Progenitor cell of endocrine pancreas (in vitro differentiated cells): ENCODE measurements around the gene KMT5B. TPM values are rescaled to one million over a fixed set of nuclear protein-coding genes. Genes with fewer than 3 reads are reported as not detected.
A peak's percentile ranks its signal among the peaks of the same experiment; 100 is the strongest.

Experiments
- DNase-seq: peaks from one replicate; pipeline ENCODE4 v3.0.0; 2021; ENCODE audit warnings: low spot score; ENCODE audit not compliant: unreplicated experiment
- H3K27ac Mint-ChIP-seq: 2 replicates; pipeline ENCODE4 v1.8.0; 2021; ENCODE audit warnings: mild to moderate bottlenecking, moderate library complexity, mixed read lengths
- H3K27me3 Mint-ChIP-seq: 2 replicates; pipeline ENCODE4 v1.8.0; 2021; ENCODE audit warnings: mixed read lengths
- H3K36me3 Mint-ChIP-seq: 2 replicates; pipeline ENCODE4 v1.8.0; 2022; ENCODE audit warnings: mixed read lengths; ENCODE audit not compliant: insufficient read depth
- H3K4me1 Mint-ChIP-seq: 2 replicates; pipeline ENCODE4 v1.8.0; 2021; ENCODE audit warnings: low read depth, mixed read lengths
- H3K4me3 Mint-ChIP-seq: 2 replicates; pipeline ENCODE4 v1.8.0; 2021; ENCODE audit warnings: low read depth, mild to moderate bottlenecking, moderate library complexity, mixed read lengths
- H3K9me3 Mint-ChIP-seq: 2 replicates; pipeline ENCODE4 v1.8.0; 2021; ENCODE audit warnings: low read depth, mixed read lengths
- CTCF ChIP-seq: fragments of 200-600 bp; sonication (generic); IDR thresholded peaks from one replicate; pipeline ENCODE4 v1.5.0; 2021; ENCODE audit warnings: antibody characterized with exemption, mild to moderate bottlenecking; ENCODE audit not compliant: unreplicated experiment
- total RNA-seq: library from RNA; stranded (reverse); gene quantifications from 2 replicates; pipeline ENCODE4 v1.2.1, GENCODE V29; 2021

The KMT5B gene
- total RNA-seq, 1 donor from 2014 or later, result 67.5 TPM

- no peaks in the 10 kb centered on the region for H3K9me3 Mint-ChIP-seq
- peaks cover 11% of the 10 kb centered on the region for H3K4me1 Mint-ChIP-seq
- no peak overlapping the region for H3K27ac Mint-ChIP-seq
- no peak for DNase-seq
- no peak overlapping the region for H3K4me3 Mint-ChIP-seq
- no peaks in the 10 kb centered on the region for H3K27me3 Mint-ChIP-seq
- TF ChIP-seq CTCF, result no peak
- H3K36me3 Mint-ChIP-seq, result no peaks in the 10 kb centered on the region
Measured at GRCh38 chr11:68201492-68201891, 11.6 kb downstream of the KMT5B start.

GRCh38 chr11:68200639-68201038 lies 12.5 kb downstream of the KMT5B start:
- no peak for TF ChIP-seq CTCF

GRCh38 chr11:68199295-68199987 lies 13.7 kb downstream of the KMT5B start:
- no peaks in the 10 kb centered on the region for H3K36me3 Mint-ChIP-seq
- H3K4me1 Mint-ChIP-seq, result peaks cover 9% of the 10 kb centered on the region
- no peak for TF ChIP-seq CTCF
- no peak overlapping the region for H3K4me3 Mint-ChIP-seq
- no peaks in the 10 kb centered on the region for H3K27me3 Mint-ChIP-seq
- DNase-seq, result no peak
- no peaks in the 10 kb centered on the region for H3K9me3 Mint-ChIP-seq
- H3K27ac Mint-ChIP-seq, result no peak overlapping the region

More at GRCh38 chr11:68200639-68201038, 12.5 kb downstream of the KMT5B start:
- Mint-ChIP-seq H3K27ac (peak overlapping the region; percentile 57), H3K4me1 (peaks cover 7% of the 10 kb centered on the region), H3K36me3 (no peaks in the 10 kb centered on the region), H3K4me3 (no peak overlapping the region), H3K27me3 (no peaks in the 10 kb centered on the region), H3K9me3 (no peaks in the 10 kb centered on the region)
- no peak for DNase-seq

GRCh38 chr11:68196219-68196618 lies 16.9 kb downstream of the KMT5B start:
- Mint-ChIP-seq H3K27ac (no peak overlapping the region), H3K4me3 (no peak overlapping the region), H3K4me1 (peaks cover 18% of the 10 kb centered on the region), H3K9me3 (no peaks in the 10 kb centered on the region), H3K27me3 (no peaks in the 10 kb centered on the region), H3K36me3 (no peaks in the 10 kb centered on the region)
- no peak for DNase-seq
- no peak for TF ChIP-seq CTCF

GRCh38 chr11:68194675-68195294 lies 18.3 kb downstream of the KMT5B start:
- Mint-ChIP-seq H3K4me1 (peaks cover 15% of the 10 kb centered on the region), H3K4me3 (no peak overlapping the region), H3K9me3 (no peaks in the 10 kb centered on the region), H3K36me3 (no peaks in the 10 kb centered on the region), H3K27ac (no peak overlapping the region), H3K27me3 (no peaks in the 10 kb centered on the region)
- no peak for DNase-seq
- no peak for TF ChIP-seq CTCF
